GM12878 (cell line): ENCODE measurements around the gene AK8. TPM values are rescaled to one million over a fixed set of nuclear protein-coding genes. Genes with fewer than 3 reads are reported as not detected.

Experiments
- ATAC-seq: fragments of 200-7000 bp; cut with Tn5 transposase; 3 replicates; pipeline ENCODE4 v1.9.1; 2020; ENCODE audit warnings: mild to moderate bottlenecking, moderate library complexity
- BruUV-seq: library from RNA; stranded (reverse); fragments of 400-500 nt; replicated peaks from 2 replicates; lab custom pipeline; 2021; lab: Mats Ljungman, UMichigan
- CTCF ChIA-PET: fragments of 300-600 bp; sonication (Branson Sonifier 250); formaldehyde crosslinking; extraction: SDS; loops from one replicate; lab custom pipeline; 2021; ENCODE audit warnings: inconsistent platforms; lab: Yijun Ruan, JAX
- POLR2A ChIA-PET: fragments of 350-600 bp; formaldehyde crosslinking; extraction: SDS; loops from one replicate; lab custom pipeline; 2021; ENCODE audit warnings: inconsistent platforms; lab: Charles Lee
- RAD21 ChIA-PET: fragments of 300-600 bp; sonication (Branson Sonifier 250); formaldehyde crosslinking; loops from one replicate; lab custom pipeline; 2023; ENCODE audit warnings: antibody characterized with exemption; ENCODE audit not compliant: unreplicated experiment; lab: Charles Lee
- SMC1A ChIA-PET: fragments of 300-600 bp; sonication (Branson Sonifier 250); formaldehyde crosslinking; loops from one replicate; lab custom pipeline; 2023; ENCODE audit not compliant: unreplicated experiment, uncharacterized antibody; lab: Charles Lee
- DNase-seq: peaks from one replicate; pipeline ENCODE4 v3.0.0-alpha.2; 2011; ENCODE audit warnings: low read depth, low spot score
- FAIRE-seq: peaks from 3 replicates; lab custom pipeline; 2011; peaks lifted over from hg19 to GRCh38; lab: Jason Lieb, UNC
- H2AFZ ChIP-seq: 2 replicates; pipeline ENCODE4 v1.6.0; 2011; ENCODE audit warnings: low read depth, low read length, control low read depth; ENCODE audit not compliant: control insufficient read depth
- H3K27ac ChIP-seq: 2 replicates; pipeline ENCODE4 v1.5.1; 2011; ENCODE audit warnings: control low read depth; ENCODE audit not compliant: control insufficient read depth, insufficient read depth
- H3K27me3 ChIP-seq, 2 experiments: replicated peaks in 1 of 2; 2 replicates each; pipeline versions ENCODE4 v1.6.0 to v1.6.1; 2011; ENCODE audit warnings: low read length in 1 of 2; ENCODE audit not compliant: control insufficient read depth in 2 of 2, insufficient read depth in 2 of 2
- H3K36me3 ChIP-seq, 2 experiments: 2 replicates each; pipeline ENCODE4 v1.5.1; 2011; ENCODE audit warnings: low read length in 1 of 2; ENCODE audit not compliant: control insufficient read depth in 2 of 2, insufficient read depth in 2 of 2
- H3K4me1 ChIP-seq: 2 replicates; pipeline ENCODE4 v1.6.1; 2011; ENCODE audit warnings: mild to moderate bottlenecking, low read length, moderate library complexity, mixed read lengths; ENCODE audit not compliant: control insufficient read depth, insufficient read depth
- H3K4me2 ChIP-seq: 2 replicates; pipeline ENCODE4 v1.6.0; 2011; ENCODE audit warnings: control low read depth; ENCODE audit not compliant: control insufficient read depth, insufficient read depth
- H3K4me3 ChIP-seq: fragments of 200-600 bp; sonication (generic); 2 replicates; pipeline ENCODE4 v1.5.1; 2016
- H3K79me2 ChIP-seq: 2 replicates; pipeline ENCODE4 v1.6.0; 2011; ENCODE audit warnings: low read length; ENCODE audit not compliant: control insufficient read depth, insufficient read depth
- H3K9ac ChIP-seq: 2 replicates; pipeline ENCODE4 v1.8.0; 2011; ENCODE audit warnings: low read length, control low read depth, mixed read lengths; ENCODE audit not compliant: control insufficient read depth, insufficient read depth
- H3K9me3 ChIP-seq: replicated peaks from 3 replicates; pipeline ENCODE4 v1.5.1; 2011; ENCODE audit warnings: mild to moderate bottlenecking, low read length; ENCODE audit not compliant: control insufficient read depth, insufficient read depth
- H4K20me1 ChIP-seq: 2 replicates; pipeline ENCODE4 v1.6.0; 2011; ENCODE audit not compliant: control insufficient read depth, insufficient read depth
- EP300 ChIP-seq, 2 experiments: fragments of 150-350 bp in 1 of 2; IDR thresholded peaks; 2 replicates each; pipeline ENCODE4 v1.6.1; 2011 to 2012; ENCODE audit warnings: low read depth in 2 of 2, low read length in 2 of 2, borderline replicate concordance in 1 of 2, improper control_type of control experiment in 1 of 2, inconsistent platforms in 1 of 2; ENCODE audit not compliant: control insufficient read depth in 1 of 2
- HCFC1 ChIP-seq: fragments of 150-350 bp; IDR thresholded peaks from 2 replicates; pipeline ENCODE4 v1.6.1; 2014; ENCODE audit warnings: low read length
- JUNB ChIP-seq: IDR thresholded peaks from 2 replicates; pipeline ENCODE4 v1.6.1; 2016; ENCODE audit warnings: antibody characterized with exemption, mild to moderate bottlenecking
- RB1 ChIP-seq: fragments of 450-650 bp; formaldehyde crosslinking; IDR thresholded peaks from 2 replicates; pipeline ENCODE4 v1.6.1; 2017; ENCODE audit warnings: mild to moderate bottlenecking, borderline replicate concordance
- ZNF217 ChIP-seq: fragments of 450-650 bp; IDR thresholded peaks from 2 replicates; pipeline ENCODE4 v1.6.1; 2017; ENCODE audit warnings: antibody characterized with exemption, mild to moderate bottlenecking
- ZSCAN29 ChIP-seq: fragments of 450-650 bp; IDR thresholded peaks from 2 replicates; pipeline ENCODE4 v1.6.1; 2017; ENCODE audit warnings: mild to moderate bottlenecking, moderate library complexity
- WGBS: methylation state at CpG from one replicate; pipeline ENCODE4 v1.1.6; 2016; ENCODE audit warnings: low lambda C conversion rate; ENCODE audit not compliant: insufficient replicate concordance, insufficient coverage; ENCODE audit errors: missing lambda C conversion rate; 5-methylcytosine and 5-hydroxymethylcytosine counted together
- in situ Hi-C: fragments of 300-500 bp; cut with MboI; formaldehyde crosslinking; loops from 9 replicates; pipeline ENCODE4 v1.14.3; 2018; ENCODE audit warnings: mixed read lengths
- intact Hi-C: fragments of 100-400 bp; cut with micrococcal nuclease; formaldehyde crosslinking; loops from one replicate; pipeline ENCODE4 v1.14.2; 2022; ENCODE audit not compliant: unreplicated experiment
- polyA plus RNA-seq, 11 experiments: library from polyadenylated mRNA; depleted of rRNA in 4 of 11; unstranded in 6 of 11; stranded (reverse) in 5 of 11; fragments of >200 nt; fragmentation: Nextera tagmentation in 4 of 11; fragmentation: Illumina TruSeq in 1 of 11; extraction: Ambion mirVana in 4 of 11; extraction: Trizol in 1 of 11; gene quantifications; 1 replicate in 1 of 11; 2 replicates in 10 of 11; pipeline versions ENCODE4 v1.2.1 to v1.2.3, GENCODE V29; 2011 to 2016; ENCODE audit warnings: inconsistent platforms in 2 of 11, missing spikeins in 2 of 11, low read depth in 1 of 11
- total RNA-seq, 4 experiments: library from RNA; depleted of rRNA in 3 of 4; stranded (reverse); fragments of >200 nt in 3 of 4; fragmentation: Illumina TruSeq in 1 of 4; extraction: Trizol in 1 of 4; gene quantifications; 2 replicates each; pipeline versions ENCODE4 v1.2.1 to v1.2.3, GENCODE V29; 2013 to 2021
- TF ChIP-seq, protein P1 (sequence below): IDR thresholded peaks from 2 replicates; pipeline ENCODE4 v1.6.1; 2011; ENCODE audit warnings: low read depth, low read length, improper control_type of control experiment, borderline replicate concordance
- TF ChIP-seq, protein P2 (sequence below): IDR thresholded peaks from 2 replicates; pipeline ENCODE4 v1.6.1; 2012; ENCODE audit warnings: low read length, inconsistent platforms

Gene AK8
- total and polyA plus RNA-seq, 10 of the 15 experiments (the other 5 are each of a cell fraction or from before 2014, with no cell fraction given), result 0.03 to 0.12 (median 0.06) TPM; not detected in 5

DNA sequence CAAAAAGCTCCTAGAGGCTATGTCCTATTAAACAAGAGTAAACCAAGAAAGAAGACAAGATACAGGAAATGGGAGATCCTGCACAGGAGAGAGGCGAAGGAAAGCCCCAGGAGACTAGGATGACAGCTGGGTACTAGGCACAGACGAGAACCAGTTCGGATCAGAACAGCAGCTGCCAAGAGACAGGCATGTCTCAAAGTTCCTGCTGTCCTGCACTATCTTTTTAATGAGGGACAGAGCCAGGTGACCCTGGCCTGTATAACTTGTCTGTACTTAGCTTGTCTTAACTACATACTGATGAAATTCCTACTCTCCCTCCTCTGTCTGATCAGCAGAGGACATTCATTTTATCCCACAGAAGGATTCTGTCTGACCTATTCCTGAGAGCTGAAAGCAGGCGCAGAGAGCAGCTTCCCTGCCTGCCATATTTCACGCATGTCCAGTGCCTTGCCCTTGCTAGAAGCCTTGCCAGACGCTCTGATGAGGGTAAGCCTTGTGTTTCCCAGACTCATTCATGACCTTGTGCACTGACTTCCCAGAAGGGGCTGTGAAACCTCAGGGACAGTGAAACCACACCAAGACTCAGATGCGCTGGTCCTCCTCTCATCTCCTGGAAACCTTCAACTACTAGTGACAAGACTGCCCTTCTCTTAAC is 41.7 kb upstream of the AK8 start:
- DNase-seq (no peak), ATAC-seq (no peak), FAIRE-seq (no peak)
- intact Hi-C loops (no loop called here), in situ Hi-C loops (no loop called here)
- H3K27me3 ChIP-seq, result no peaks in the 10 kb centered on the region
- ChIA-PET CTCF (interaction anchor here (0.7 to 2.6 kb wide), 4 partner anchors 11 to 20 kb away, joined by 3 to 18 read pairs (median 4); no protein-coding TSS in a partner anchor), RAD21 (no interaction called here), SMC1A (interaction anchor here (0.5 kb wide), 1 partner anchor 43 kb away, joined by 3 read pairs; no protein-coding TSS in a partner anchor), POLR2A (interaction anchor here (0.5 to 1.4 kb wide), 2 partner anchors 9 to 567 kb away, joined by 3 read pairs; no protein-coding TSS in a partner anchor)
- H3K27ac ChIP-seq, result no peak overlapping the region
- no peak overlapping the region for H3K9ac ChIP-seq
- no peaks in the 10 kb centered on the region for H3K4me1 ChIP-seq
- H4K20me1 ChIP-seq, result no peaks in the 10 kb centered on the region
- 93% methylated on average over 7 of the region's 7 CpGs for WGBS
- no peaks in the 10 kb centered on the region for H3K9me3 ChIP-seq
- no peak overlapping the region for H2AFZ ChIP-seq
- BruUV-seq, result no TSS peak
- no peak overlapping the region for H3K4me3 ChIP-seq
- TF ChIP-seq, protein P1, sequence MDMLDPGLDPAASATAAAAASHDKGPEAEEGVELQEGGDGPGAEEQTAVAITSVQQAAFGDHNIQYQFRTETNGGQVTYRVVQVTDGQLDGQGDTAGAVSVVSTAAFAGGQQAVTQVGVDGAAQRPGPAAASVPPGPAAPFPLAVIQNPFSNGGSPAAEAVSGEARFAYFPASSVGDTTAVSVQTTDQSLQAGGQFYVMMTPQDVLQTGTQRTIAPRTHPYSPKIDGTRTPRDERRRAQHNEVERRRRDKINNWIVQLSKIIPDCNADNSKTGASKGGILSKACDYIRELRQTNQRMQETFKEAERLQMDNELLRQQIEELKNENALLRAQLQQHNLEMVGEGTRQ, result no peak
- TF ChIP-seq JUNB, result no peak
- no peak for TF ChIP-seq EP300 (IDR thresholded peaks at IDR 0.05; ENCODE audit: borderline replicate concordance in 1 of 2, control insufficient read depth in 1 of 2, low read depth in 2 of 2, low read length in 2 of 2)
- no peak for TF ChIP-seq RB1
- TF ChIP-seq ZSCAN29, result no peak
- TF ChIP-seq, protein P2, sequence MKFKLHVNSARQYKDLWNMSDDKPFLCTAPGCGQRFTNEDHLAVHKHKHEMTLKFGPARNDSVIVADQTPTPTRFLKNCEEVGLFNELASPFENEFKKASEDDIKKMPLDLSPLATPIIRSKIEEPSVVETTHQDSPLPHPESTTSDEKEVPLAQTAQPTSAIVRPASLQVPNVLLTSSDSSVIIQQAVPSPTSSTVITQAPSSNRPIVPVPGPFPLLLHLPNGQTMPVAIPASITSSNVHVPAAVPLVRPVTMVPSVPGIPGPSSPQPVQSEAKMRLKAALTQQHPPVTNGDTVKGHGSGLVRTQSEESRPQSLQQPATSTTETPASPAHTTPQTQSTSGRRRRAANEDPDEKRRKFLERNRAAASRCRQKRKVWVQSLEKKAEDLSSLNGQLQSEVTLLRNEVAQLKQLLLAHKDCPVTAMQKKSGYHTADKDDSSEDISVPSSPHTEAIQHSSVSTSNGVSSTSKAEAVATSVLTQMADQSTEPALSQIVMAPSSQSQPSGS, result no peak
- TF ChIP-seq HCFC1, result no peak
- no peak for TF ChIP-seq ZNF217
- peaks cover 4 to 23% of the 10 kb centered on the region in 2 experiments for H3K36me3 ChIP-seq
- no peak overlapping the region for H3K4me2 ChIP-seq
- H3K79me2 ChIP-seq, result no peaks in the 10 kb centered on the region
